22Rv1 (cell line): Measurements from ENCODE around the gene PWWP2B.

Experiments
- CTCF ChIP-seq: fragments of 450-650 bp; IDR thresholded peaks from 2 replicates; pipeline ENCODE4 v1.5.1; 2017; ENCODE audit warnings: mild to moderate bottlenecking
- ZFX ChIP-seq: fragments of 450-650 bp; IDR thresholded peaks from 2 replicates; pipeline ENCODE4 v1.6.1; 2017; ENCODE audit warnings: antibody characterized with exemption, borderline replicate concordance

GRCh38 chr10:132404911-132405462 lies 8.0 kb downstream of the PWWP2B start:
- TF ChIP-seq CTCF, result no peak
- no peak for TF ChIP-seq ZFX
